ENCODE data around the gene CAVIN1.
"Not testable (repeated sequence)": the region's sequence is repeated elsewhere in the genome, so short reads cannot be mapped to it uniquely, and the experiment has no call there.

Gene CAVIN1

GRCh38 chr17:42365136-42365535 lies 57.9 kb downstream of the CAVIN1 start:
- Histone ChIP-seq H3K9me3 (ENCODE audit: control insufficient read depth in 5 of 5, low read length in 5 of 5) (no peaks in the 10 kb centered on the region), H3K36me3 (ENCODE audit: control insufficient read depth in 5 of 5, insufficient read depth in 5 of 5, low read length in 5 of 5) (no peaks in the 10 kb centered on the region), H3K4me3 (ENCODE audit: low read depth in 1 of 5, low read length in 5 of 5) (no peak overlapping the region), H3K9ac (ENCODE audit: low read length in 5 of 5) (no peak overlapping the region), H3K4me1 (ENCODE audit: control insufficient read depth in 5 of 5, insufficient read depth in 5 of 5, low read length in 5 of 5) (peaks cover 0 to 56% (median 46%) of the 10 kb centered on the region in 5 donors), H3K27ac (ENCODE audit: low read depth, low read length) (peak overlapping the region; percentile 35), H3K27me3 (ENCODE audit: control insufficient read depth in 5 of 5, insufficient read depth in 4 of 5, low read length in 5 of 5) (no peaks in the 10 kb centered on the region)

DNA sequence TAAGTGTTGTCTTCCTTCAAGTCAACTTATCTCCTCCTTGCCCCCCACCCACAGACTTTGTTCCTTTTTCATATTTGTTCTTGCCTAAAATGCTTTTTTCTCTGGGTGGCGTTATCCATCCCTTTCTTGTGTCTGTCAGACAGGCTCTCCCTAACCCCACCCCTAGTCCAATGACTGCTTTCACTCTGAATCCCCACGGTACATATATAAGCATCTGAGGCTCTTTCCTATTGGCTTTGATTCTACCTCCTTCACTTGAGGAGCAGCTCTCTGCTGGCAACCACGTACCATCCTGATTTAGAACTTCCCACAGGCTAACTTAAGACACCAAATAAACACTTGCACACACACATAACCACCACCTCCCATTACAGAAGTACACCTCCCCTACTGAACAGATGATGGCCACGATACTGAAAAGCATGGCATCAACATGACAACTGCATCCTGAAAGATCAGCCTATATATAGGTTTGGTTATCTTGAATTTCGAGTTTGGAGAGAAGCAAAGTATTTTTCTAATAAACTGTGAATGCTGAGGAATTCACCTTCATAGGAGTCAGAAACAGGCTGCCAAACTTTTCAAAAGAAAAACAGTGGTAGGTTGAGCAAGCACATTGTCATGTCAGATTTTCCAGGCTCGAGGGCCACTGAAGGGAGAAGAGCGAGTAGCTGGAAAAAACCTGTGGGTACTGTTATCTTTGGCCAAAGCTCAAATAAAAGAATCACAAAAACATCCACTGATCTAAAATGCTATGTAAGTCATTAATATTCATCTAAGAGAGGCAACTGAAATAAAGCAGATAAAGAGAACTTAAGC lies 59.1 kb downstream of the CAVIN1 start:
- Histone ChIP-seq H3K9me3 (ENCODE audit: control insufficient read depth in 5 of 5, low read length in 5 of 5) (no peaks in the 10 kb centered on the region), H3K36me3 (ENCODE audit: control insufficient read depth in 5 of 5, insufficient read depth in 5 of 5, low read length in 5 of 5) (peaks cover 0 to 2% (median 0%) of the 10 kb centered on the region in 5 donors), H3K27ac (ENCODE audit: low read depth, low read length) (peak overlapping the region; percentile 23), H3K27me3 (ENCODE audit: control insufficient read depth in 5 of 5, insufficient read depth in 4 of 5, low read length in 5 of 5) (no peaks in the 10 kb centered on the region), H3K4me3 (ENCODE audit: low read depth in 1 of 5, low read length in 5 of 5) (no peak overlapping the region), H3K4me1 (ENCODE audit: control insufficient read depth in 5 of 5, insufficient read depth in 5 of 5, low read length in 5 of 5) (peaks cover 0 to 56% (median 46%) of the 10 kb centered on the region in 5 donors), H3K9ac (ENCODE audit: low read length in 5 of 5) (no peak overlapping the region)

DNA sequence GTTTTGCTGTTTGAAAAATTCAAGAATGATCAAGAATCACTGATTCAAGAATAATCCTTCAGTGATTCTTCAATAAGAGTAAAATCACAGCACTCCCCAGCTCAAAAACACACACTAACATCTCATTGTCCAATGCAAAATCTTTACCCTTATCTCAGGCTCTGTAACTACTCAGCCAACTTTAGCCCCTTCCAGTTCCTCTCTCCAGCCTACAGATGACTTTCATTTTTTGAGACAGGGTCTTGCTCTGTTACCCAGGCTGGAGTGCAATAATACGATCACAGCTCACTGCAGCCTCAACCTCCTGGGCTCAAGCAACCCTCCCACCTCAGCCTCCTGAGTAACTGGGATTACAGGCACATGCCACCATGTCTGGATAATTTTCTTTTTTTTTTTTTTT lies 59.8 kb downstream of the CAVIN1 start:
- peaks cover 0 to 2% (median 0%) of the 10 kb centered on the region in 5 donors for H3K36me3 ChIP-seq (ENCODE audit: control insufficient read depth in 5 of 5, insufficient read depth in 5 of 5, low read length in 5 of 5)
- peak overlapping the region; percentile 1 for H3K27ac ChIP-seq (ENCODE audit: low read depth, low read length)
- H3K9me3 ChIP-seq (ENCODE audit: control insufficient read depth in 5 of 5, low read length in 5 of 5), result no peaks in the 10 kb centered on the region
- peaks cover 0 to 57% (median 48%) of the 10 kb centered on the region in 5 donors for H3K4me1 ChIP-seq (ENCODE audit: control insufficient read depth in 5 of 5, insufficient read depth in 5 of 5, low read length in 5 of 5)
- no peaks in the 10 kb centered on the region for H3K27me3 ChIP-seq (ENCODE audit: control insufficient read depth in 5 of 5, insufficient read depth in 4 of 5, low read length in 5 of 5)
- H3K4me3 ChIP-seq (ENCODE audit: low read depth in 1 of 5, low read length in 5 of 5), result no peak overlapping the region
- H3K9ac ChIP-seq (ENCODE audit: low read length in 5 of 5), result no peak overlapping the region

GRCh38 chr17:42362245-42362961 lies 60.7 kb downstream of the CAVIN1 start:
- Histone ChIP-seq H3K4me1 (ENCODE audit: control insufficient read depth in 5 of 5, insufficient read depth in 5 of 5, low read length in 5 of 5) (peaks cover 0 to 52% (median 43%) of the 10 kb centered on the region in 5 donors), H3K27ac (ENCODE audit: low read depth, low read length) (peak overlapping the region; percentile 38)

GRCh38 chr17:42361781-42362186 lies 61.3 kb downstream of the CAVIN1 start:
- Histone ChIP-seq H3K9ac (ENCODE audit: low read length in 5 of 5) (no peak overlapping the region), H3K4me3 (ENCODE audit: low read depth in 1 of 5, low read length in 5 of 5) (no peak overlapping the region), H3K9me3 (ENCODE audit: control insufficient read depth in 5 of 5, low read length in 5 of 5) (no peaks in the 10 kb centered on the region), H3K4me1 (ENCODE audit: control insufficient read depth in 5 of 5, insufficient read depth in 5 of 5, low read length in 5 of 5) (peaks cover 0 to 47% (median 40%) of the 10 kb centered on the region in 5 donors), H3K27ac (ENCODE audit: low read depth, low read length) (peak overlapping the region; percentile 38), H3K36me3 (ENCODE audit: control insufficient read depth in 5 of 5, insufficient read depth in 5 of 5, low read length in 5 of 5) (peaks cover 0 to 2% (median 0%) of the 10 kb centered on the region in 5 donors), H3K27me3 (ENCODE audit: control insufficient read depth in 5 of 5, insufficient read depth in 4 of 5, low read length in 5 of 5) (no peaks in the 10 kb centered on the region)

More at GRCh38 chr17:42362245-42362961, 60.7 kb downstream of the CAVIN1 start:
- no peak overlapping the region for H3K9ac ChIP-seq (ENCODE audit: low read length in 5 of 5)
- no peak overlapping the region for H3K4me3 ChIP-seq (ENCODE audit: low read depth in 1 of 5, low read length in 5 of 5)
- H3K36me3 ChIP-seq (ENCODE audit: control insufficient read depth in 5 of 5, insufficient read depth in 5 of 5, low read length in 5 of 5), result peaks cover 0 to 2% (median 0%) of the 10 kb centered on the region in 5 donors
- H3K9me3 ChIP-seq (ENCODE audit: control insufficient read depth in 5 of 5, low read length in 5 of 5), result no peaks in the 10 kb centered on the region
- no peaks in the 10 kb centered on the region for H3K27me3 ChIP-seq (ENCODE audit: control insufficient read depth in 5 of 5, insufficient read depth in 4 of 5, low read length in 5 of 5)

GRCh38 chr17:42360388-42360787 lies 62.7 kb downstream of the CAVIN1 start:
- H3K4me1 ChIP-seq (ENCODE audit: control insufficient read depth in 5 of 5, insufficient read depth in 5 of 5, low read length in 5 of 5), result peaks cover 0 to 45% (median 37%) of the 10 kb centered on the region in 5 donors

GRCh38 chr17:42359133-42359532 lies 63.9 kb downstream of the CAVIN1 start:
- peaks cover 0 to 50% (median 45%) of the 10 kb centered on the region in 5 donors for H3K4me1 ChIP-seq (ENCODE audit: control insufficient read depth in 5 of 5, insufficient read depth in 5 of 5, low read length in 5 of 5)
- H3K4me3 ChIP-seq (ENCODE audit: low read depth in 1 of 5, low read length in 5 of 5), result no peak overlapping the region
- H3K9ac ChIP-seq (ENCODE audit: low read length in 5 of 5), result no peak overlapping the region
- no peaks in the 10 kb centered on the region for H3K9me3 ChIP-seq (ENCODE audit: control insufficient read depth in 5 of 5, low read length in 5 of 5)
- peaks cover 0 to 2% (median 0%) of the 10 kb centered on the region in 5 donors for H3K36me3 ChIP-seq (ENCODE audit: control insufficient read depth in 5 of 5, insufficient read depth in 5 of 5, low read length in 5 of 5)
- no peak overlapping the region for H3K27ac ChIP-seq (ENCODE audit: low read depth, low read length)
- H3K27me3 ChIP-seq (ENCODE audit: control insufficient read depth in 5 of 5, insufficient read depth in 4 of 5, low read length in 5 of 5), result no peaks in the 10 kb centered on the region

More at GRCh38 chr17:42360388-42360787, 62.7 kb downstream of the CAVIN1 start:
- not testable (repeated sequence) for H3K27me3 ChIP-seq (ENCODE audit: control insufficient read depth in 5 of 5, insufficient read depth in 4 of 5, low read length in 5 of 5); H3K9me3 ChIP-seq (ENCODE audit: control insufficient read depth in 5 of 5, low read length in 5 of 5); H3K4me3 ChIP-seq (ENCODE audit: low read depth in 1 of 5, low read length in 5 of 5); H3K27ac ChIP-seq (ENCODE audit: low read depth, low read length); H3K9ac ChIP-seq (ENCODE audit: low read length in 5 of 5); H3K36me3 ChIP-seq (ENCODE audit: control insufficient read depth in 5 of 5, insufficient read depth in 5 of 5, low read length in 5 of 5)

GRCh38 chr17:42358434-42358833 lies 64.6 kb downstream of the CAVIN1 start:
- Histone ChIP-seq H3K4me1 (ENCODE audit: control insufficient read depth in 5 of 5, insufficient read depth in 5 of 5, low read length in 5 of 5) (peaks cover 0 to 43% (median 42%) of the 10 kb centered on the region in 5 donors), H3K4me3 (ENCODE audit: low read depth in 1 of 5, low read length in 5 of 5) (no peak overlapping the region), H3K9ac (ENCODE audit: low read length in 5 of 5) (no peak overlapping the region), H3K27me3 (ENCODE audit: control insufficient read depth in 5 of 5, insufficient read depth in 4 of 5, low read length in 5 of 5) (no peaks in the 10 kb centered on the region), H3K36me3 (ENCODE audit: control insufficient read depth in 5 of 5, insufficient read depth in 5 of 5, low read length in 5 of 5) (peaks cover 0 to 2% (median 0%) of the 10 kb centered on the region in 5 donors), H3K27ac (ENCODE audit: low read depth, low read length) (peak overlapping the region; percentile 6), H3K9me3 (ENCODE audit: control insufficient read depth in 5 of 5, low read length in 5 of 5) (no peaks in the 10 kb centered on the region)

- Histone ChIP-seq H3K4me3 (ENCODE audit: low read depth in 1 of 5, low read length in 5 of 5) (no peak overlapping the region), H3K27me3 (ENCODE audit: control insufficient read depth in 5 of 5, insufficient read depth in 4 of 5, low read length in 5 of 5) (no peaks in the 10 kb centered on the region), H3K4me1 (ENCODE audit: control insufficient read depth in 5 of 5, insufficient read depth in 5 of 5, low read length in 5 of 5) (peaks cover 0 to 25% (median 21%) of the 10 kb centered on the region in 5 donors), H3K9me3 (ENCODE audit: control insufficient read depth in 5 of 5, low read length in 5 of 5) (no peaks in the 10 kb centered on the region), H3K9ac (ENCODE audit: low read length in 5 of 5) (no peak overlapping the region), H3K36me3 (ENCODE audit: control insufficient read depth in 5 of 5, insufficient read depth in 5 of 5, low read length in 5 of 5) (peaks cover 0 to 2% (median 0%) of the 10 kb centered on the region in 5 donors), H3K27ac (ENCODE audit: low read depth, low read length) (peak overlapping the region; percentile 53)
Measured at GRCh38 chr17:42354956-42355843, 67.9 kb downstream of the CAVIN1 start.

Measured in subcutaneous abdominal adipose tissue (tissue), 5 donors.